A673 (cell line): ENCODE data around the gene CRISPLD2. TPM values are rescaled to one million over a fixed set of nuclear protein-coding genes. Genes with fewer than 3 reads are reported as not detected.

Experiments used
- BruUV-seq: library from RNA; stranded (reverse); fragments of 400-500 nt; replicated peaks from 2 replicates; lab custom pipeline; 2021; lab: Mats Ljungman, UMichigan
- CTCF ChIA-PET: fragments of 300-600 bp; sonication (Branson Sonifier 250); formaldehyde crosslinking; loops from one replicate; lab custom pipeline; 2022; ENCODE audit warnings: antibody characterized with exemption; lab: Charles Lee
- POLR2A ChIA-PET: fragments of 300-600 bp; sonication (Branson Sonifier 250); formaldehyde crosslinking; loops from one replicate; lab custom pipeline; 2022; ENCODE audit warnings: antibody characterized with exemption; ENCODE audit not compliant: low non-redundant PET; lab: Charles Lee
- DNase-seq: peaks from one replicate; pipeline ENCODE4 v3.0.0-alpha.2; 2015; ENCODE audit warnings: low spot score
- H3K27ac ChIP-seq: fragments of 200-600 bp; sonication (generic); 2 replicates; pipeline ENCODE4 v1.5.1; 2016; ENCODE audit warnings: mixed run types, low read depth, mild to moderate bottlenecking, mixed read lengths, antibody characterized with exemption, low read length; ENCODE audit not compliant: poor library complexity, severe bottlenecking
- H3K27me3 ChIP-seq: fragments of 200-600 bp; sonication (generic); replicated peaks from 2 replicates; pipeline ENCODE4 v1.6.1; 2017; ENCODE audit warnings: mixed run types, low read depth, mild to moderate bottlenecking, mixed read lengths, antibody characterized with exemption, low read length; ENCODE audit not compliant: insufficient read depth, poor library complexity
- H3K36me3 ChIP-seq: fragments of 200-600 bp; sonication (generic); 2 replicates; pipeline ENCODE4 v1.6.1; 2016; ENCODE audit warnings: mixed run types, mild to moderate bottlenecking, mixed read lengths, antibody characterized with exemption, low read length; ENCODE audit not compliant: insufficient read depth, poor library complexity, severe bottlenecking
- H3K4me1 ChIP-seq: fragments of 200-600 bp; sonication (generic); 2 replicates; pipeline ENCODE4 v1.6.1; 2017; ENCODE audit warnings: mixed run types, mild to moderate bottlenecking, mixed read lengths, antibody characterized with exemption, low read length; ENCODE audit not compliant: insufficient read depth, poor library complexity, severe bottlenecking
- H3K4me3 ChIP-seq: fragments of 200-600 bp; sonication (generic); 2 replicates; pipeline ENCODE4 v1.5.1; 2016; ENCODE audit warnings: low read depth, mixed run types, mild to moderate bottlenecking, mixed read lengths, low read length; ENCODE audit not compliant: poor library complexity, severe bottlenecking
- H3K9me3 ChIP-seq: fragments of 200-600 bp; sonication (generic); 2 replicates; pipeline ENCODE4 v1.6.1; 2016; ENCODE audit warnings: mixed run types, low read depth, mild to moderate bottlenecking, mixed read lengths, antibody characterized with exemption, low read length; ENCODE audit not compliant: poor library complexity, severe bottlenecking
- EZH2 ChIP-seq: fragments of 200-600 bp; sonication (generic); IDR thresholded peaks from 2 replicates; pipeline ENCODE4 v1.6.1; 2017; ENCODE audit warnings: borderline replicate concordance, low read depth, mild to moderate bottlenecking, mixed read lengths, antibody characterized with exemption, low read length; ENCODE audit not compliant: poor library complexity, severe bottlenecking
- intact Hi-C: fragments of 100-400 bp; cut with micrococcal nuclease; formaldehyde crosslinking; loops from one replicate; pipeline ENCODE4 v1.10.0; 2022; ENCODE audit not compliant: unreplicated experiment
- total RNA-seq: library from RNA; stranded (reverse); gene quantifications from 2 replicates; pipeline ENCODE4 v1.2.3, GENCODE V29; 2021
- TF ChIP-seq, protein P1 (sequence below): fragments of 300-800, 200-600 bp; sonication (generic); conservative IDR thresholded peaks from 2 replicates; pipeline ENCODE4 v1.5.1; 2017; ENCODE audit warnings: low read depth, mild to moderate bottlenecking, antibody characterized with exemption, low read length, moderate library complexity, mixed read lengths

Gene CRISPLD2
- total RNA-seq, 1 experiment from 2014 or later: 0.32 TPM

DNA sequence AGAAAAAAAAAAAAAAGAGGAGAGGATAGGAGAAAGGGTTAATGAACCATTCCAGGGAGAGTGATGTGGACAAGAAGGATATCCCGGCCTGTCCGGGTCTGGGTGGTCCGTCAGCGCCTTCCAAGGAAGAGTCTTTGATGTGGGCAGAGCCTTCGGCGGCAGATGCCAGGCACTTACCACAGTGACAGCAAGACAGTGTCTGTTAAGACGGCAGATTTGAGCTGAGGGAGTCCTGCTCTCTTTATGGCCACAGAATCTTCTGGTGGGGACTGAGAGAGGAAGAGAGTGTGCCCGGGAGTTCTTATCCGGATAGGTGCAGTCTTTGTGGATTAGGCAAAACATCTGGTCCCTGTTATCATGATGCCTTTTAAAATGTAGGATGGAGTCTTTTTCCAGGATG is 96.4 kb downstream of the CRISPLD2 start:
- no peak overlapping the region for H3K4me3 ChIP-seq
- no TSS peak for BruUV-seq
- DNase-seq: no peak
- TF ChIP-seq, protein P1, sequence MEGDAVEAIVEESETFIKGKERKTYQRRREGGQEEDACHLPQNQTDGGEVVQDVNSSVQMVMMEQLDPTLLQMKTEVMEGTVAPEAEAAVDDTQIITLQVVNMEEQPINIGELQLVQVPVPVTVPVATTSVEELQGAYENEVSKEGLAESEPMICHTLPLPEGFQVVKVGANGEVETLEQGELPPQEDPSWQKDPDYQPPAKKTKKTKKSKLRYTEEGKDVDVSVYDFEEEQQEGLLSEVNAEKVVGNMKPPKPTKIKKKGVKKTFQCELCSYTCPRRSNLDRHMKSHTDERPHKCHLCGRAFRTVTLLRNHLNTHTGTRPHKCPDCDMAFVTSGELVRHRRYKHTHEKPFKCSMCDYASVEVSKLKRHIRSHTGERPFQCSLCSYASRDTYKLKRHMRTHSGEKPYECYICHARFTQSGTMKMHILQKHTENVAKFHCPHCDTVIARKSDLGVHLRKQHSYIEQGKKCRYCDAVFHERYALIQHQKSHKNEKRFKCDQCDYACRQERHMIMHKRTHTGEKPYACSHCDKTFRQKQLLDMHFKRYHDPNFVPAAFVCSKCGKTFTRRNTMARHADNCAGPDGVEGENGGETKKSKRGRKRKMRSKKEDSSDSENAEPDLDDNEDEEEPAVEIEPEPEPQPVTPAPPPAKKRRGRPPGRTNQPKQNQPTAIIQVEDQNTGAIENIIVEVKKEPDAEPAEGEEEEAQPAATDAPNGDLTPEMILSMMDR: no peak
- TF ChIP-seq EZH2: no peak
- no peaks in the 10 kb centered on the region for H3K9me3 ChIP-seq
- H3K27me3 ChIP-seq: peaks cover 44% of the 10 kb centered on the region
- H3K4me1 ChIP-seq: no peaks in the 10 kb centered on the region
- ChIA-PET POLR2A (no interaction called here), CTCF (no interaction called here)
- no peak overlapping the region for H3K27ac ChIP-seq
- no peaks in the 10 kb centered on the region for H3K36me3 ChIP-seq
- intact Hi-C loops: no loop called here

DNA sequence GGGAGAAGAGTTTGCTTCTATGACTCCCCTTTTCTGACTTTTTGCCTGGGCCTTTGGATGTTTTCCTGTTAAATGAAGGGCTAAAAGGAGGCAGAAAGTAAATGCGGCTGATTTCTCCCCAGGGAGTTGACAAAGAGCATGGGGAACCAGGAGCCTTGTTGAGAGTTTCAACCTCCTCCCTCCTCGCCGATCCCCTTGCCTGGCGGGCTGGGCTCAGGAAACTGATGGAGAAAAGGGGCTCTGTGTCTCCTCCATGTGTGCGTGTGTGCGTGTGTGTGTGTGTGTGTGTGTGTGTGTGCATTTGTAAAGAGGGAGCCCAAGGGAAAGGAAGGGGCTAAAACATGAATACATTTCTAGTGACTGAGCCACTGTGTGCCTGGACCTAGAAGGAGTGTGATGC is 97.1 kb downstream of the CRISPLD2 start:
- H3K27me3 ChIP-seq: peaks cover 44% of the 10 kb centered on the region
- ChIA-PET CTCF (no interaction called here), POLR2A (no interaction called here)

DNA sequence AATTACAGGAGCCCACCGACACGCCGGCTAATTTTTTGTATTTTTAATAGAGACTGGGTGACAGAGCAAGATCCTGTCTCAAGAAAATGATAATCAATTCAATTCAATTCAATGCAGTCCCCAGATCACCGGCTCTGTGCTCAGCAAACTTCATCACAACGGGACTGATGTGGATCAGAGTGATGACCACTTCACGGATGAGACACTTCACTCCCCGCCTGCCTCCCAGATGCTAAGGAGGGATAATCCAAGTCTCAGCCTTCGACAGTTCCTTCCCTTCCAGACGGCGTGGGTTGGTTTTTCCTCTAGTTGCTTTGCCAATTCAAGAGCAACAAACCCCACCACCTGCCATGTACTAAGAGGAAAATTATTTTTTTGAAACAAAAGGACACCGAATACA is 97.7 kb downstream of the CRISPLD2 start:
- H3K9me3 ChIP-seq: no peaks in the 10 kb centered on the region
- DNase-seq: no peak
- no peak overlapping the region for H3K4me3 ChIP-seq
- H3K27ac ChIP-seq: no peak overlapping the region
- H3K36me3 ChIP-seq: no peaks in the 10 kb centered on the region
- no TSS peak for BruUV-seq
- peaks cover 44% of the 10 kb centered on the region for H3K27me3 ChIP-seq
- intact Hi-C loops: no loop called here
- TF ChIP-seq, protein P1: no peak
- TF ChIP-seq EZH2: no peak
- ChIA-PET POLR2A (no interaction called here), CTCF (no interaction called here)
- H3K4me1 ChIP-seq: no peaks in the 10 kb centered on the region

More for the DNA sequence above, 97.1 kb downstream of the CRISPLD2 start:
- no peak for TF ChIP-seq EZH2
- TF ChIP-seq, protein P1: no peak
- H3K4me1 ChIP-seq: no peaks in the 10 kb centered on the region
- H3K27ac ChIP-seq: no peak overlapping the region
- DNase-seq: no peak
- no peak overlapping the region for H3K4me3 ChIP-seq
- no peaks in the 10 kb centered on the region for H3K36me3 ChIP-seq
- BruUV-seq: no TSS peak
- intact Hi-C loops: no loop called here
- H3K9me3 ChIP-seq: no peaks in the 10 kb centered on the region
